HL-60 (cell line): ENCODE measurements around the gene D2HGDH.

Source experiments
- GABPA ChIP-seq: IDR thresholded peaks from 2 replicates; pipeline ENCODE4 v1.6.1; 2012; ENCODE audit warnings: low read depth
- POLR2AphosphoS5 ChIP-seq: IDR thresholded peaks from 2 replicates; pipeline ENCODE4 v1.6.1; 2012; ENCODE audit warnings: low read depth
- TF ChIP-seq, protein P1 (sequence below): IDR thresholded peaks from one replicate; pipeline ENCODE4 v1.5.1; 2011; ENCODE audit warnings: low read length, control low read depth, inconsistent platforms; ENCODE audit not compliant: insufficient read depth

GRCh38 chr2:241726459-241726858 is 8.0 kb upstream of the D2HGDH start:
- TF ChIP-seq POLR2AphosphoS5 = no peak
- no peak for TF ChIP-seq GABPA
- TF ChIP-seq, protein P1, sequence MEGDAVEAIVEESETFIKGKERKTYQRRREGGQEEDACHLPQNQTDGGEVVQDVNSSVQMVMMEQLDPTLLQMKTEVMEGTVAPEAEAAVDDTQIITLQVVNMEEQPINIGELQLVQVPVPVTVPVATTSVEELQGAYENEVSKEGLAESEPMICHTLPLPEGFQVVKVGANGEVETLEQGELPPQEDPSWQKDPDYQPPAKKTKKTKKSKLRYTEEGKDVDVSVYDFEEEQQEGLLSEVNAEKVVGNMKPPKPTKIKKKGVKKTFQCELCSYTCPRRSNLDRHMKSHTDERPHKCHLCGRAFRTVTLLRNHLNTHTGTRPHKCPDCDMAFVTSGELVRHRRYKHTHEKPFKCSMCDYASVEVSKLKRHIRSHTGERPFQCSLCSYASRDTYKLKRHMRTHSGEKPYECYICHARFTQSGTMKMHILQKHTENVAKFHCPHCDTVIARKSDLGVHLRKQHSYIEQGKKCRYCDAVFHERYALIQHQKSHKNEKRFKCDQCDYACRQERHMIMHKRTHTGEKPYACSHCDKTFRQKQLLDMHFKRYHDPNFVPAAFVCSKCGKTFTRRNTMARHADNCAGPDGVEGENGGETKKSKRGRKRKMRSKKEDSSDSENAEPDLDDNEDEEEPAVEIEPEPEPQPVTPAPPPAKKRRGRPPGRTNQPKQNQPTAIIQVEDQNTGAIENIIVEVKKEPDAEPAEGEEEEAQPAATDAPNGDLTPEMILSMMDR = no peak
